Activated CD4-positive, alpha-beta T cell treated with anti-CD3 and anti-CD28 coated beads, Interleukin-2, amount 50 U/mL, for 1 hour (primary cell): Measurements from ENCODE around the gene SPEN.
"Not testable (repeated sequence)": the region's sequence is repeated elsewhere in the genome, so short reads cannot be mapped to it uniquely, and the experiment has no call there.

ENCODE experiments used
- DNase-seq: peaks from one replicate; pipeline ENCODE4 v3.0.0-alpha.2; 2020

SPEN gene

DNA sequence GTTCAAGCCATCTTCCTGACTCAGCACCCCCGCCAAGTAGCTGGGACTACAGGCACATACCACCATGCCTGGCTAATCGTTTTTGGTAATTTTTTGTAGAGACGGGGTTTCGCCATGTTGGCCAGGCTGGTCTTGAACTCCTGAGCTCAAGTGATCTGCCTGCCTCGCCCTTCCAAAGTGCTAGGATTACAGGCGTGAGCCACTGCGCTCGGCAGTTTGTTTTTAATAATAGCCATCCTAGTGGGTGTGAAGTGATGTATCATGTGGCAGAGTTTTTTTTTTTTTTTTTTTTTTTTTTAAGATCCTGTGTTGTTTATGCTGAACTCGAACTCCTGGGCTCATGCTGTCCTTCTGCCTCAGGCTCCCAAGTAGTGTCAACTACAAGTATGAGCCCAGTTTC is 51.8 kb downstream of the SPEN start:
- DNase-seq, result no peak

- no peak for DNase-seq
Measured at GRCh38 chr1:15900662-15901279, 53.3 kb downstream of the SPEN start.

GRCh38 chr1:15902882-15903281 is 55.4 kb downstream of the SPEN start:
- no peak for DNase-seq

GRCh38 chr1:15908597-15908996 is 61.1 kb downstream of the SPEN start:
- DNase-seq, result no peak

- DNase-seq, result no peak
Measured at GRCh38 chr1:15911141-15911540, 63.6 kb downstream of the SPEN start.

DNA sequence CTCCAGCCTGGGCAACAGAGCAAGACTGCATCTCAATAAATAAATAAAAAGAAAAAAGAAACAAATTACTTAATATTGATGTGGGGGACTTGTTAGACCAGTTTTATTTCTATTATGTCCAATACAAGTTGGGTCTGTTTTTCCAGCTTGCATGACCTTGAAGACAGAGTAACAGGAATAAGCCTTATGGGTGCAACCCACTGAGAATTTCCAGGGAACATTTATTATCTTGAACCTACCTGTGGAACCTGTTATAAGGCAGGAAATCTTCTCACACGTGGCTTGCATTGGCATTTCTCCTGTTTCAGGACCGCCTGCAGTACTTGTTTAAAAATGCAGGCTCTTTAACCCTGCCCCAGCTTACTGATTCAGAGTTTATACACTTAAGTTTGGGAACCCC is 64.4 kb downstream of the SPEN start:
- no peak for DNase-seq

DNA sequence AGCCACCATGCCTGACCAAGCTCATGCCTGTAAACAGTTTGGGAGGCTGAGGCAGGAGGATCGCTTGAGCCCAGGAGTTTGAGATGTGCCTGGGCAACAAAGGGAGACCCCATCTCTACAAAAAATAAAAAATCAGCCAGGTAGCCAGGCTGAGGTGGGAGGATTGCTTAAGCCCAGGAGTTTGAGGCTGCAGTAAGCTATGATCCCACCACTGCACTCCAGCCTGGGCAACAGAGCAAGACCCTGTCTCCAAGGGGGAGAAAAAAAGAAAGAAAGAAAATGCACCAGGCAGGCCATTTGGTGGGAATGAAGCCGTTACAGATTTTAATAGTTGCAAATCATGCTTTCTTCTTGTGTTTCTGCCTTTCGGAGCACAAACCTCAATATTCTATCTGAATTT is 66.1 kb downstream of the SPEN start:
- not testable (repeated sequence) for DNase-seq

- no peak for DNase-seq
Measured at GRCh38 chr1:15915991-15916390, 68.5 kb downstream of the SPEN start.

DNA sequence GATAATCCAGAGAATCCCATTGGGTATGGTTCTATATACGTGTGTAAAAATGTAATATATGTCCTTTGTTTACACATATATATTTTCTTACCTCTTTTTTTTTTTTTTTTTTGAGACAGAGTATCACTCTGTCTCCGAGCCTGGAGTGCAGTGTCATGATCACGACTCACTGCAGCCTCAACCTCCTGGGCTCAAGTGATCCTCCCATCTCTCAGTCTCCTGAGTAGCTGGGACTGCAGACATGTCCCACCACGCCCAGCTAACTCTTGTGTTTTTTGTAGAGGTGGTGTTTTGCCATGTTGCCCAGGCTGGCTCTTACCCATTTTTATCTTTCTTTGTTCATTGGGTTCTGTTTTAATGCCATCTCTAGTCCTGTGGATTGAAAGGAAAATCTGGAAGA is 68.9 kb downstream of the SPEN start:
- no peak for DNase-seq

- no peak for DNase-seq
Measured at GRCh38 chr1:15916916-15917315, 69.4 kb downstream of the SPEN start.

DNA sequence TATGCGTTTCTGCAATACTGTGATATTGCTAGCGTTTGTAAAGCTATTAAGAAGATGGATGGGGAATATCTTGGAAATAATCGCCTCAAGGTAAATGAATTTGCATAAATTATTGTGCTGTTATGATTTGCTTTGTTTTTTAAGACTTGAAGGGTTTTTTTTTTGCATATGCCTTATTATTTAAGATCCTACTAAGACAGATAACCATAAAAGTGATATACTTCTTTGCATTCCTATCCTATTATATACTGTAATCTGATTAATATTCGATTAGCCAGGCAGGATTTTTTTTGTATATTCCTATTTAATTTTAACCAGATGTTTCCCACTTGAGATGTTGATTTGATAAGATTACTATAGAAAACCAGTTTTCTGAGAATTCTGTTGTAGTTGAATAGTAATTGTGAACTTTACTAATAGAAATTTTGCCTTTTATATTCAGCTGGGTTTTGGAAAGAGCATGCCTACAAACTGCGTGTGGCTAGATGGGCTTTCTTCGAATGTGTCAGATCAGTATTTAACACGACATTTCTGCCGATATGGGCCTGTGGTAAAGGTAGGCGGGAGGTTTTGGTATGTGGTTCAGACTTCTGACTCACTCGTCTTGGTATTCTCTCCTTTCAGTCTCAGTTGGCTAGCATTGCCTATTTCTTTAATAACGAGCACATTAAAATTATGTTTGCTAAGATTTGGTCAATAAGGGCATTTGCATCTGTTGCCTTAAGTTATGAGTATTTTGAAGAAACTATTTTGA is 71.6 kb downstream of the SPEN start:
- DNase-seq, result peak; percentile 29

DNA sequence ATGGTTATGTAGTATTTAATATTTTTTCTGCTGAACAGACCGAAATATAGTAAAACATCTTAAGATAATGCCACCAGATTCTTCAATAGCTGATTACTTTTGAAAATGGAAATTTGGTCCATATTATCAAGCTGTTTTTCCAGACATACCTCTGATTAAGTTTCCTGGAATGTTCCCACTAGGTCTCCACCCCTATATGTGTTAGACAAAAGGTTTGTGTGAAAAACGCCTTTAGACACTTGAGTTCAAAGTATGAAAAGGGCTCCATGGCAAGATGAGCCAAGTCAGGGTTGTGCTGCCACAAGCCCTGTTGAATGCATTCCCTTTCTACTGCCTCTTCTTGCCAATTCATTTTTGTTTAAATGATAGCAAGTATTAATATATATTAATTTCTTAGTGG is 75.7 kb downstream of the SPEN start:
- DNase-seq, result no peak

GRCh38 chr1:15926448-15926847 is 78.9 kb downstream of the SPEN start:
- not testable (repeated sequence) for DNase-seq

GRCh38 chr1:15928971-15929965 is 81.8 kb downstream of the SPEN start:
- DNase-seq, result no peak

DNA sequence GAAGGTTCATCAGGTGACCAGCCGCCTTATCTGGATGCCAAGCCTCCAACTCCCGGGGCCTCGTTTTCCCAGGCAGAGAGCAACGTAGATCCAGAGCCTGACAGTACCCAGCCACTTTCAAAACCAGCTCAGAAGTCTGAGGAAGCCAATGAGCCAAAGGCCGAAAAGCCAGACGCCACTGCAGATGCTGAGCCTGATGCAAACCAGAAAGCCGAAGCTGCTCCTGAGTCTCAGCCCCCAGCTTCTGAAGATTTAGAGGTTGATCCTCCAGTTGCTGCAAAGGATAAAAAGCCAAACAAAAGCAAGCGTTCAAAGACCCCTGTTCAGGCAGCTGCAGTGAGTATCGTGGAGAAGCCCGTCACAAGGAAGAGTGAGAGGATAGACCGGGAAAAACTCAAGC is 83.9 kb downstream of the SPEN start:
- DNase-seq, result no peak

DNA sequence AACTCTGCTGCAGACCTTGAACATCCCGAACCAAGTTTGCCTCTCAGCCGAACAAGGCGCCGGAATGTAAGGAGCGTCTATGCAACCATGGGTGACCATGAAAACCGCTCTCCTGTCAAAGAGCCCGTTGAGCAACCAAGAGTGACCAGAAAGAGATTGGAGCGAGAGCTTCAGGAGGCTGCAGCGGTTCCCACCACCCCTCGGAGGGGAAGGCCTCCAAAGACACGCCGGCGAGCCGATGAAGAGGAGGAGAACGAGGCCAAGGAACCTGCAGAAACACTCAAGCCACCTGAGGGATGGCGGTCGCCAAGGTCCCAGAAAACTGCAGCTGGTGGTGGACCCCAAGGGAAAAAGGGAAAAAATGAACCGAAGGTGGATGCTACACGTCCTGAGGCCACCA is 84.4 kb downstream of the SPEN start:
- no peak for DNase-seq

DNA sequence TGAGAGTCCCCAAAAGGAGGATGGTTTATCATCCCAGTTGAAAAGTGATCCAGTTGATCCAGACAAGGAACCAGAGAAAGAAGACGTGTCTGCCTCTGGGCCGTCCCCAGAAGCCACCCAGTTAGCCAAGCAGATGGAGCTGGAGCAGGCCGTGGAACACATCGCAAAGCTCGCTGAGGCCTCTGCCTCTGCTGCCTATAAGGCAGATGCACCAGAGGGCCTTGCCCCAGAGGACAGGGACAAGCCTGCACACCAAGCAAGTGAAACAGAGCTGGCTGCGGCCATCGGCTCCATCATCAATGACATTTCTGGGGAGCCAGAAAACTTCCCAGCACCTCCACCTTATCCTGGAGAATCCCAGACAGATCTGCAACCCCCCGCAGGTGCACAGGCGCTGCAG is 85.1 kb downstream of the SPEN start:
- no peak for DNase-seq

- DNase-seq, result no peak
Measured at GRCh38 chr1:15933684-15934083, 86.2 kb downstream of the SPEN start.

DNA sequence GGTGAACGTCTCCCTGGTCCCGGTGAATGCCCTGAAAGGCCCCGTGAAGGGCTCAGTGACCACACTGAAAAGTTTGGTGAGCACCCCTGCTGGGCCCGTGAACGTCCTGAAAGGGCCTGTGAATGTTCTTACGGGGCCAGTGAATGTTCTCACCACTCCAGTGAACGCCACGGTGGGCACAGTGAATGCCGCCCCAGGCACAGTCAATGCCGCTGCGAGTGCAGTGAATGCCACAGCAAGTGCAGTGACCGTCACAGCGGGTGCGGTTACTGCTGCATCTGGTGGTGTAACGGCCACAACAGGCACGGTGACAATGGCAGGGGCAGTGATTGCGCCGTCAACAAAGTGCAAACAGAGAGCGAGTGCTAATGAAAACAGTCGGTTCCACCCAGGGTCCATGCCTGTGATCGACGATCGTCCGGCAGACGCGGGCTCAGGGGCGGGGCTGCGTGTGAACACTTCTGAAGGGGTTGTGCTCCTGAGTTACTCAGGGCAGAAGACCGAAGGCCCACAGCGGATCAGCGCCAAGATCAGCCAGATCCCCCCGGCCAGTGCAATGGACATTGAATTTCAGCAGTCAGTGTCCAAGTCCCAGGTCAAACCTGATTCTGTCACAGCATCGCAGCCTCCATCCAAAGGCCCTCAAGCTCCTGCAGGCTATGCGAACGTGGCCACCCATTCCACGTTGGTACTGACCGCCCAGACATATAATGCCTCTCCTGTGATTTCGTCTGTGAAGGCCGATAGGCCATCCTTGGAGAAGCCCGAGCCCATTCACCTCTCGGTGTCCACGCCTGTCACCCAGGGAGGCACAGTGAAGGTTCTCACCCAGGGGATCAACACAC is 86.9 kb downstream of the SPEN start:
- no peak for DNase-seq

DNA sequence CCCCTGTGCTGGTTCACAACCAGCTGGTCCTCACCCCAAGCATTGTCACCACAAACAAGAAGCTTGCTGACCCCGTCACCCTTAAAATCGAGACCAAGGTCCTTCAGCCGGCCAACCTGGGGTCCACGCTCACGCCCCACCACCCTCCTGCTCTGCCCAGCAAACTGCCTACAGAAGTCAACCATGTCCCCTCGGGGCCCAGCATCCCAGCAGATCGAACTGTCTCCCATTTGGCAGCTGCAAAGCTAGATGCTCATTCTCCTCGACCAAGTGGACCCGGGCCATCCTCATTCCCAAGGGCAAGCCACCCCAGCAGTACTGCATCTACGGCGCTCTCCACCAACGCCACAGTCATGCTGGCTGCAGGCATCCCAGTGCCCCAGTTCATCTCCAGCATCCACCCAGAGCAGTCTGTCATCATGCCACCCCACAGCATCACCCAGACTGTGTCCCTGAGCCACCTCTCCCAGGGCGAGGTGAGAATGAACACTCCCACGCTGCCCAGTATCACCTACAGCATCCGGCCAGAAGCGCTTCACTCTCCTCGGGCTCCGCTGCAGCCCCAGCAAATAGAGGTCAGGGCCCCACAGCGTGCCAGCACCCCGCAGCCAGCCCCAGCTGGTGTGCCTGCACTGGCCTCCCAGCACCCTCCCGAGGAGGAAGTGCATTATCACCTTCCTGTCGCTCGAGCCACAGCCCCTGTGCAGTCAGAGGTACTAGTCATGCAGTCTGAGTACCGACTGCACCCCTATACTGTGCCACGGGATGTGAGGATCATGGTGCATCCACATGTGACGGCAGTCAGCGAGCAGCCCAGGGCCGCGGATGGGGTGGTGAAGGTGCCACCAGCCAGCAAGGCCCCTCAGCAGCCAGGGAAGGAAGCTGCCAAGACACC is 87.8 kb downstream of the SPEN start:
- no peak for DNase-seq

DNA sequence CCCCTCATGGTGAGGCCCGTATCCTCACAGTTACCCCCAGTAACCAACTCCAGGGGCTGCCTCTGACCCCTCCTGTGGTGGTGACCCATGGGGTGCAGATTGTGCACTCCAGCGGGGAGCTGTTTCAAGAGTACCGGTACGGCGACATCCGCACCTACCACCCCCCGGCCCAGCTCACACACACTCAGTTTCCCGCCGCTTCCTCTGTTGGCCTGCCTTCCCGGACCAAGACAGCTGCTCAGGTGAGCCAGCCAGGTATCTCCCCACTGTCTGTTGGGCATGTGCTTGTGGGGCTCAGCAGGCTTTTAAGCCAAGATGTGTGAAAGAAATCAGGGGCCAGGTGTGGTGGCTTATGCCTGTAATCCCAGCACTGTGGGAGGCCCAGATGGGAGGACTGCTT is 88.5 kb downstream of the SPEN start:
- DNase-seq, result no peak

DNA sequence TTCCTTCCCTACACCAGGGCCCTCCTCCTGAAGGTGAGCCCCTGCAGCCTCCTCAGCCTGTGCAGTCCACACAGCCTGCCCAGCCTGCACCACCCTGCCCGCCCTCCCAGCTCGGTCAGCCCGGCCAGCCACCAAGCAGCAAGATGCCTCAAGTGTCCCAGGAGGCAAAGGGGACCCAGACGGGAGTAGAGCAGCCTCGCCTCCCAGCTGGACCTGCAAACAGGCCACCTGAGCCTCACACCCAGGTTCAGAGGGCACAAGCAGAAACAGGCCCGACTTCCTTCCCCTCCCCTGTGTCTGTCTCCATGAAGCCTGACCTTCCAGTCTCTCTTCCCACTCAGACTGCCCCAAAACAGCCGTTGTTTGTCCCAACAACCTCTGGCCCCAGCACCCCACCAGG is 89.6 kb downstream of the SPEN start:
- no peak for DNase-seq
